GM12864 (cell line): ENCODE results near the gene TEX30.

Source experiments
- DNase-seq: peaks from one replicate; pipeline ENCODE4 v3.0.0-alpha.2; 2011; ENCODE audit warnings: low read depth
- H3K4me3 ChIP-seq: 2 replicates; pipeline ENCODE4 v1.5.1; 2011; ENCODE audit warnings: mild to moderate bottlenecking, low read depth, low read length, control low read depth
- CTCF ChIP-seq: IDR thresholded peaks from 2 replicates; pipeline ENCODE4 v1.5.1; 2011; ENCODE audit warnings: low read depth, mild to moderate bottlenecking, moderate library complexity, low read length, control low read depth, inconsistent platforms; ENCODE audit errors: missing control alignments

The TEX30 gene

GRCh38 chr13:102771298-102772041 lies 2.1 kb downstream of the TEX30 start:
- no peak for DNase-seq
- no peak for TF ChIP-seq CTCF
- H3K4me3 ChIP-seq: no peak overlapping the region

- TF ChIP-seq CTCF: no peak
- no peak for DNase-seq
- no peak overlapping the region for H3K4me3 ChIP-seq
Measured at GRCh38 chr13:102770435-102770834, 3.2 kb downstream of the TEX30 start.

GRCh38 chr13:102769679-102770078 lies 3.9 kb downstream of the TEX30 start:
- no peak for TF ChIP-seq CTCF

DNA sequence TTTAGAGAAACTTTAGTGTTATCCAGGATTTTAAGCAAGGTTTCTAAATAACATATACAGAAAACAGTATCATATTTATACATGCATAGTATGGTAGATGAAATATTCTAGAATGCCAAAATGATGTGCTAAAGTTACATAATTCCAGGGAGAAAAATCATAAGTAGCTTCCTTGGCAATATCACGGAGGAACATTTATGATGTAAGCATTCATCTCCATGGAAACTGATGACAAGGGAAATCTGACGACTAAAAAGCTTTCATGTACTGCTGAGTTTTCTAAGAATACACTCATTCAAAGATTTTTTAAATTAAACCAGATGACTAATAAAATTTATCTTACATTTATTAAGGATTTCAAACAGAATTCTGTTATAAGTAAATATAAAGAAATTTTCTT lies 4.7 kb downstream of the TEX30 start:
- no peak overlapping the region for H3K4me3 ChIP-seq
- TF ChIP-seq CTCF: no peak
- no peak for DNase-seq

More at GRCh38 chr13:102769679-102770078, 3.9 kb downstream of the TEX30 start:
- DNase-seq: no peak
- no peak overlapping the region for H3K4me3 ChIP-seq

GRCh38 chr13:102763741-102764140 lies 9.8 kb downstream of the TEX30 start:
- no peak overlapping the region for H3K4me3 ChIP-seq
- DNase-seq: no peak
- TF ChIP-seq CTCF: no peak

DNA sequence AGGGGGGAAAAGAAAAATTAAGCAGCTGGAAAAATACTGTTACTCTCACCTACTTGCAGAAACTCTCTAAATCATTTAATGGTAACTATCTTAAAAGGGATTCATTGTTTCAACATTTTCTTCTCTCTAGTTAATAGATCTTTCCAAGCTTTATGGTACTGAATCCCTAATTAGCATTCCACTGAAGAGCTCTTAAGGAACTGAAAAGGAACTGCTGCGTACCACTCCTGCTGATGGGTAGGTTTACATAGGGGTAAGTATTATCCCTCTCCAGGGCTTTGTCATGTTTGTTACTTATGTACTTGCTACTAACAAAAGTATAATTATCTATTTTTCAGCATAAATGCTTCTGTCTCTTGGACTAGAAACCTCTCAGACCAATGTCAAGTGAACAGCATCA lies 12.5 kb downstream of the TEX30 start:
- no peak for DNase-seq
- no peak for TF ChIP-seq CTCF
- no peak overlapping the region for H3K4me3 ChIP-seq

DNA sequence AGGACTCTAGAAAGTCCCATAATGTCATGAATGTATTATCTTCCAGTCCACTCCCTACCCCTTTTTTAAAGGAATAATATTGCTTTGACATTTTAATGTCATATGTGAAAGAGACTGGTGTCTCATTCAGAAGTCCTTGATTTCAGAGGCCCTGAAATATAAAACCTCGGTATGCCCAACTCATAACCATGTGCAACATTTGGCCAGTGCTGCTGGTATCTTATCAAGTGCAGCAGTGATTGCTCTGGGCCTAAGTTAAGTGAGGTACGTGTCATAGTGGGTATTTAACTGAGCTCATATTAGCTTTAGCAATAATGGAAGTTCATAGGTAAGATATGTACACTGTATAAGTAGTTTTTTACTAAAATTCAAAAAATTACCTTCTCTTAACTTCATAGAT lies 14.7 kb downstream of the TEX30 start:
- no peak for DNase-seq
- no peak for TF ChIP-seq CTCF
- no peak overlapping the region for H3K4me3 ChIP-seq
